Daoy (cell line): ENCODE data around the gene KIF5A. TPM values are rescaled to one million over a fixed set of nuclear protein-coding genes. Genes with fewer than 3 reads are reported as not detected.
A peak's percentile ranks its signal among the peaks of the same experiment; 100 is the strongest.
"Not testable (repeated sequence)": the region's sequence is repeated elsewhere in the genome, so short reads cannot be mapped to it uniquely, and the experiment has no call there.

Experiments used
- DNase-seq: peaks from one replicate; pipeline ENCODE4 v3.0.0-alpha.2; 2015; ENCODE audit warnings: low read depth
- total RNA-seq: library from RNA; depleted of rRNA; stranded (reverse); fragments of >200 nt; shearing (Covaris generic); gene quantifications from 2 replicates; pipeline ENCODE4 v1.2.3, GENCODE V29; 2014; rRNA removed

Gene KIF5A
- 0.69 and 1.0 TPM in 2 replicates for total RNA-seq

- DNase-seq, result peak; percentile 61
These were observed at the start of gene KIF5A for GRCh38 chr12:57549909-57550640. Gene KIF5A (plus strand): TSS chr12:57550044. CDS start chr12:57550272, 228 bp downstream.

DNA sequence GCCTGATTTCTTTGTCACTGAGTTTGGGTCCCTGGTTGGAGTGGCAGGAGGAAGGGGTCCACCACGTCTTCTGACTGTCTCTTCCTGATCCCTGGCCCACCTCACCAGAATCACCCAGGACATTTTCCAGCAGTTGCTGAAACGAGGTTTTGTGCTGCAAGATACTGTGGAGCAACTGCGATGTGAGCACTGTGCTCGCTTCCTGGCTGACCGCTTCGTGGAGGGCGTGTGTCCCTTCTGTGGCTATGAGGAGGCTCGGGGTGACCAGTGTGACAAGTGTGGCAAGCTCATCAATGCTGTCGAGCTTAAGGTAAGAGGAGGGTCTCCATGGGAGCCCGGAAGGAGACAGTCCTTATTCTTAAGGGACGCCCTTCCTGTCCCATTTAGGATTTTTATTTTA is 49.6 kb upstream of the KIF5A start:
- DNase-seq, result no peak

DNA sequence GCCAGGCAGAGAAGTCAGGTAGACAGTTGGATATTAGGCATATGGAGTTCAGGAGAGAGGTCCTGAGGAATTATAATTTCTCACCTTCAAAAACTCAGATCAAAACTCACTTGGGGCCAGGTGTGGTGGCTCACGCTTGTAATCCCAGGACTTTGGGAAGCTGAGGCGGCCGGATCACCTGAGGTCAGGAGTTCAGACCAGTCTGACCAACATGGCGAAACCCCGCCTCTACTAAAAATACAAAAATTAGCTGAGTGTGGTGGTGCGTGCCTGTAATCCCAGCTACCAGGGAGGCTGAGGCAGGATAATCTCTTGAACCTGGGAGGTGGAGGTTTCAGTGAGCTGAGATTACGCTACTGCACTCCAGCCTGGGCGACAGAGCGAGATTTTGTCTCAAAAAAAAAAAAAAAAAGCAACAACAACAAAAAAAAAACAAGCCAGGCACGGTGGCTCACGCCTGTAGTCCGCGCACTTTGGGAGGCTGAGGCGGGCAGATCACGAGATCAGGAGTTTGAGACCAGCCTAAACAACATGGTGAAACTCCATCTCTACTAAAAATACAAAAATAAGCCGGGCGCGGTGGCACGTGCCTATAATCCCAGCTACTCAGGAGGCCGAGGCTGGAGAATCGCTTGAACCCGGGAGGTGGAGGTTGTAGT is 47.4 kb upstream of the KIF5A start:
- DNase-seq, result not testable (repeated sequence)

GRCh38 chr12:57506541-57506940 is 43.3 kb upstream of the KIF5A start:
- DNase-seq, result not testable (repeated sequence)

DNA sequence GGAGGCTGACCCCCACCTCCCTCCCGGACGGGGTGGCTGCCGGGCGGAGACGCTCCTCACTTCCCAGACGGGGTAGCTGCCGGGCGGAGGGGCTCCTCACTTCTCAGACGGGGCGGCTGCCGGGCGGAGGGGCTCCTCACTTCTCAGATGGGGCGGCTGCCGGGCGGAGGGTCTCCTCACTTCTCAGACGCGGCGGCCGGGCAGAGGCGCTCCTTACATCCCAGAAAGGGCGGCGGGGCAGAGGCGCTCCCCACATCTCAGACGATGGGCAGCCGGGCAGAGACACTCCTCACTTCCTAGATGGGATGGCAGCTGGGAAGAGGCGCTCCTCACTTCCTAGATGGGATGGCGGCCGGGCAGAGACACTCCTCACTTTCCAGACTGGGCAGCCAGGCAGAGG is 42.0 kb upstream of the KIF5A start:
- DNase-seq, result not testable (repeated sequence)

DNA sequence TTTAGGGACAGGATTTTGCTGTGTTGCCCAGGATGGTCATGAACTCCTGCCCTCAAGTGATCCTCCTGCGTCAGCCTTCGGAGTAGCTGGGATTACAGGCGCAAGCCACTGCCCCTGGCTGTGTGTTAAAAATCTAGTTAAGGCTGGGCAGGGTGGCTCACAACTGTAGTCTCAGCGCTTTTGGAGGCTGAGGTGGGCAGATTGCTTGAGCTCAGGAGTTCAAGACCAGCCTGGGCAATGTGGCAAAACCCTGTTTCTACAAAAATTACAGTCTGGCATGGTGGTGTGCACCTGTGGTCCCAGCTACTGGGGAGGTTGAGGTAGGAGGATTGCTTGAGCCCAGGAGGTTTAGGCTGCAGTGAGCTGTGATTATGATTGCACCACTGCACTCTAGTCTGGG is 38.7 kb upstream of the KIF5A start:
- DNase-seq, result no peak

GRCh38 chr12:57511588-57512325 is 38.1 kb upstream of the KIF5A start:
- no peak for DNase-seq

DNA sequence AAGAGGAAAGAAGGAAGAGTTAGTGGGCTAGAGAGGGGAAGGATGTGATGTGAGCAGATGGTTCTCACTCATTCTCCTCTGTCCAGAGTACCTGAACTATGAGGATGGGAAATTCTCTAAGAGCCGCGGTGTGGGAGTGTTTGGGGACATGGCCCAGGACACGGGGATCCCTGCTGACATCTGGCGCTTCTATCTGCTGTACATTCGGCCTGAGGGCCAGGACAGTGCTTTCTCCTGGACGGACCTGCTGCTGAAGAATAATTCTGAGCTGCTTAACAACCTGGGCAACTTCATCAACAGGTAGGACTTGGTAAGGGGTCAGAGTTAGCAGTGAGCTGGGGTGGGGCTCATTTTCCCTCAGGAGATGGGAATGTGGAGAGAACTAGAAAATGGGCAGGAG is 37.2 kb upstream of the KIF5A start:
- no peak for DNase-seq

DNA sequence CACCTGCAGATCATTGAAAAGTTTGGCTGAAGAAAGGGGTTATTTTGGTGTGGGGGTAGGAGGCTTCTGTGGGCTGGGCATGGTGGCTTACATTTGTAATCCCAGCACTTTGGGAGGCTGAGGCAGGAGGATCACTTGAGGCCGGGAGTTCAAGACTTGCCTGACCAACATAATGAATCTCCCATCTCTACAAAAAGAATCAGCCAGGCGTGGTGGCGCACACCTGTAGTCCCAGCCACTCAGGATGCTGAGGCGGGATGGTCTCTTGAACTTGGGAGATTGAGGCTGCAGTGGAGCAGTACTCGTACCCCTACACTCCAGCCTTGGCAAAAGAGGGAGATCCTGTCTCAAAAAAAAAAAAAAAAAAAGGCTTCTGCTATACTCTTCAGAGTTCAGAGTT is 36.6 kb upstream of the KIF5A start:
- DNase-seq, result no peak

DNA sequence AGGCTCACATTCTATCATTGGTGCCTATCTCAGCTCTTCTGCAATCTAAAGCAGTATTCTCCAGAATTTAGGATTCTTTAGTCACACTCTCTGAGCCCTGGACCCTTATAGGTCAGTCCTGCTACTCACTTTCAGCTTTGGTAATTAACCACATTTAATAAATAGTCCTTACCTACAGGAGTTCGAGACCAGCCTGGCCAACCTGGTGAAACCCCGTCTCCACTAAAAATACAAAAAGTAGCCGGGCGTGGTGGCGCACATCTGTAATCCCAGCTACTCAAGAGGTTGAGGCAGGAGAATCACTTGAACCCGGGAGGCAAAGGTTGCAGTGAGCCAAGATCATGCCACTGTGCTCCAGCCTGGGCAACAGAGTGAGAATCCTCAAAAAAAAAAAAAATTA is 36.2 kb upstream of the KIF5A start:
- DNase-seq, result not testable (repeated sequence)

DNA sequence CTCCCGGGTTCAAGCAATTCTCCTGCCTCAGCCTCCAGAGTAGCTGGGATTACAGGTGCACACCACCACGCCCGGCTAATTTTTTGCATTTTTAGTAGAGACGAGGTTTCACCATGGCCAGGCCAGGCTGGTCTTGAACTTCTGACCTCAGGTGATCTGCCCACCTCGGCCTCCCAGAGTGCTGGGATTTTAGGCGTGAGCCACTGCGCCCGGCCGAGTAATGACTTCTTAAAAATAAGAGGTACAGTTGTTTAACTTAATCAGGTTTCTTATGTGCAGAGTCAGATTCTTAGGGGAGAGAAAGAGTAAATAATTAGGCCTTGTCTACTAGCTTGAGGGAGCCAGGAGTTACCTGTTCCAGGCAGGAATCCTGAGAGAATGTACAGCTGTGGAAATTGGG is 35.6 kb upstream of the KIF5A start:
- not testable (repeated sequence) for DNase-seq

DNA sequence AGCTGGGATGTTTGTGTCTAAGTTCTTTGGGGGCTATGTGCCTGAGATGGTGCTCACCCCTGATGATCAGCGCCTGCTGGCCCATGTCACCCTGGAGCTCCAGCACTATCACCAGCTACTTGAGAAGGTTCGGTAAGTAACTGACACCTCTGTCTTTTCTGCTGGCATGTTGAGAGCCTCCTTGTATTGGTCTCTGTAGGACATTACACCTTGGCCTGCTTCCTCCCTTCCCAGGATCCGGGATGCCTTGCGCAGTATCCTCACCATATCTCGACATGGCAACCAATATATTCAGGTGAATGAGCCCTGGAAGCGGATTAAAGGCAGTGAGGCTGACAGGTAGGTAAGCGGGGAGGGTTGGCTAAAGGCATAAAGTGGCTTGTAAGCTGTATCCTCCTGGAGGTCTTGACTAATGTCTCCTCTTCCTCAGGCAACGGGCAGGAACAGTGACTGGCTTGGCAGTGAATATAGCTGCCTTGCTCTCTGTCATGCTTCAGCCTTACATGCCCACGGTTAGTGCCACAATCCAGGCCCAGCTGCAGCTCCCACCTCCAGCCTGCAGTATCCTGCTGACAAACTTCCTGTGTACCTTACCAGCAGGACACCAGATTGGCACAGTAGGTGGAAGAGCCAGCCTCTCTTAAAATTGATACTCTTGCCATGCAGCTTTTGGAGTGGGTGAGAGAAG is 35.0 kb upstream of the KIF5A start:
- DNase-seq, result no peak

DNA sequence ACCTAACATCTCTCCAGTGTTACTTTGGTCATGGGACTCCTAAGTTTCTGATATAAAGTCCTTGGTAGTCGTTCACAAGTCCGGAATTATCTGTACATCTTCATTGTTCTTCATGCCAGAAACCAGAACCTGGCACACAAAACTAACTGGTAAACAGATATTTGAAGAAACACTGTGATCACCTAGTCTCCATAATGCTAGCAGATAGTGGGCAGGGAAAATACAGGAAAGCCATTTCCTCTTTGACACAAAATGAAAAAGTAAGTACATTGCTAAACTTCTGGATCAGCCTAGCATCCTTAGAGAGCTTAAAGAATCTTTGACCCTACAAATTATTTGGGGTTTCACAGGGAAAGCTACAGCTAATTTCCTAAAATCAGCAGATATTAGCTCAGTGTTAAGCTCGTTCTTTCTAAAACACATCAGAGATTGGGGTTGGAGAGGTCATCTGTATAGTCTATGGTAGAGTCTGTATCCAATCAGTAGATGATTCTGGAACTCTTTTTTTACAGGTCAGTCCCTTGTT is 34.4 kb upstream of the KIF5A start:
- DNase-seq, result no peak

DNA sequence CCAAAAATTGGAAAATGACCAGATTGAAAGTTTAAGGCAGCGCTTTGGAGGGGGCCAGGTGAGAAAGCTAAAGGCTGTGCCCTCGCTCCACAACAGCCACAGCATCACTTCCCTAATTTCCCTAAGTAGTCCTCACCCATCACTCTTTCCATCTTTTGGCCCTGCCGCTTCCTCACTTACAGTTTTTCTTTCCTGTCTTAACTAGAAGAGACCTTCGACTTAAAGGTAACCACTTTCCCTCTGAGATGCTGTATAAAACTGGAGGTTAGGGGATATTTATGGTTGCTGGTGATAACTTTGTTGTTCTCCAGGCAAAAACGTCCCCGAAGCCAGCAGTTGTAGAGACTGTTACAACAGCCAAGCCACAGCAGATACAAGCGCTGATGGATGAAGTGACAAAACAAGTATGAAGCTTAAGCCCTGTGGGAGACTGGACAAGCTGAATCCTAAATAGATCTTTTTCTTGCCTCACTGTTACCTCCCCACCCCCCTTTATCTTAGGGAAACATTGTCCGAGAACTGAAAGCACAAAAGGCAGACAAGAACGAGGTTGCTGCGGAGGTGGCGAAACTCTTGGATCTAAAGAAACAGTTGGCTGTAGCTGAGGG is 33.8 kb upstream of the KIF5A start:
- DNase-seq, result no peak

- no peak for DNase-seq
These were observed 33.2 kb upstream of the KIF5A start for GRCh38 chr12:57516617-57517153.

DNA sequence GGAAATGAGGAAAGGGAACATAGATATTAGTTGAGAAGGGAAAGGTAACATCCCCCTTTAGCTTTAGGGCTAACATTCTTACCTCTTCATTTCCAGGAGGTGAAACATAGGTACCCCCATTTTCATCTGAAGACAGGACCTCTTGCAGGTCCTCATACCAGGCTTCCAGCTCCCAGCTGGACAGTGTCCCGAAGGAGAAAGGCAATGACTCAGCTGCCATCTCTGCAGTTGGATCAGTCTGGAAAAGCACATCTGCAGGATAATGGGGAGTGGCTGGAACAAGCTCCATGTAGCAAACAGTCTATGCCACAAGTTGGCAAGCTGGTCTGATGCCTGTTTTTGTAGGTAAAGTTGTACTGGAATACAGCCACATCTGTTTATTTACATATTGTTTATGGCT is 32.7 kb upstream of the KIF5A start:
- DNase-seq, result no peak

- not testable (repeated sequence) for DNase-seq
These were observed 32.1 kb upstream of the KIF5A start for GRCh38 chr12:57517718-57518117.

DNA sequence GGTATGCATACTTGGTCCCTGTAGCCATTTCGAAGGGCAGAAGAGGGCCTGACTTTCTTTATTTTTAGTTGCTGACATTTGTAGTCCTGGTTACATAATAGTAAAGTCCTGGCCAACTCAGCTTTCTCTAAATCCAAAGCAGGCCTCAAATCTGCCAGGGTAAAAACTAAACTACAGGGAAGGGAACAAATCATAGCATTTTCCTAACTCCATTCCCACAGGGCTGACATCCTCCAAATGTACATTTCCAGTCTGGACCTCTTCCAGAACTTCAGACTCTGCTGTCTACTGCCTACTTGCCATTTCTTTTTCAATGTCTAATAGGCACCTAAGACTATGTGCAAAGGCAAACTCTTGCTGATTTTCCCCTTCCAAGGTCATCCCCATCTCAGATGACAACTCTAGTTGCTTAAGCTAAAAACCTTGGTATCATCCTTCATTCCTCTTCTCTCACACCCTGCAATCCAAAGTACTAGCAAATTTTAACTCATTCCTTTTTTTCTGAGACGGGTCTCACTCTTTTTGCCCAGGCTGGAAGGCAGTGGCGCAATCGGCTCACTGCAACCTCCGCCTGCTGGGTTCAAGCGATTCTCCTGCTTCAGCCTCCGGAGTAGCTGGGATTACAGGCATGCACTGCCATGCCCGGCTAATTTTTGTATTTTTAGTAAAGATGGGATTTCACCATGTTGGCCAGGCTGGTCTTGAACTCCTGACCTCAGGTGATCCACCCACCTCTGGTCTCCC is 31.5 kb upstream of the KIF5A start:
- DNase-seq, result no peak

DNA sequence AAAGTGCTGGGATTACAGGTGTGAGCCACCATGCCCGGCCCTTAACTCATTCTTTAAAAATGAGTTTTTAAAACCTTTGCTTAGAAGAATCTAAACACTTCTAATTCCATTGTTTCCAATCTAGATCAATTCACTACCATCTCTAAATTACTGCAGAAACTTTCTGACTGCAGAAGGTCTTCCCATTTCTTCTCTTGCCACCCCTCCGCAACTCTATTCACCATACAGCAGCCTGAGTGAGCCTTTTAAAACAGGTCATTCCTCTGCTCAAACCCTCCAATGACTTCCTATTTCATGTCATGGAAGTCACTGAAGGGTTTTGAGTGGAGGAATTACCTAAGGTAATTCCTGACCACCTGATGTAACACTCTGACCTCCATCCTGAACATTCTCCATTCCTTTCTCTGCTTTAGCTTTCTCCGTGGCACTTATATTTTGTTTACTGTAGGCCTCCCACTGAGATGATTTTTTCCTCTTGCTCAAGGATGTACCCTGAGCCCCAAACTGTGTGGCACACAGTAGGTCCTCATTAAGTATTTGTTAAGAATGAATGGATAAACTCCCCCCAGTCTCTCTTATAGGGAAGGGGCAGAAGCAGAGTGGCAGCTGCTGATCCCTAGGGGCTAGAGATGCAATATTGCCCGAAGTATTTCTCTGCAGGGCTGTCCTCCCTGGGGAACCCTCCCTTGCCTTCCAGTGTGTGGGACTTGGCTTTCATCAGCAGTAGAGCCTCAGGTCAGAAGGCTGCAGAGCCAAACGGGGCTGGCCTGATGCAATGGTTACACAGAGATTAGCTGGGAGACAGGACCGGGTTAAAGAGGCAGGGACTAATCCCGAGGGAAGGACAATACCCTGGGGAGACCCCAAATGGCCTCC is 30.7 kb upstream of the KIF5A start:
- DNase-seq, result peak; percentile 34

DNA sequence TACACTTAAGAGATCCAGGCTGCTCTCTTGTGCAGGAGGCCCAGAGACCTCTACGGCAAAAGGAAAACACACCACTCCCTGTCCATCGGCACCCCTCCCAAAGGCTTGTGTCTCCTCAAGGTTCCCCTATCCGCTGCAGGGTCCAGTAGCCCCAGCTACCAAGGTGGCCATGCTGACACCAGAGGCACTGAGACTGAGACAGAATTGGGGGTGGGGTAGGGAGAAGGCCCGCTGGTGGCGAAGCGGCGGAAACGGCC is 30.1 kb upstream of the KIF5A start:
- DNase-seq, result peak; percentile 47
